ENCODE results near the gene KATNB1.

GRCh38 chr16:57795431-57795878 lies 59.9 kb downstream of the KATNB1 start:
- TF ChIP-seq CTCF (IDR thresholded peaks at IDR 0.05; ENCODE audit: low read depth, low read length, poor library complexity, severe bottlenecking) (peak; percentile 56), EZH2phosphoT487 (IDR thresholded peaks at IDR 0.05; ENCODE audit: borderline replicate concordance, low read length) (no peak)
